ENCODE measurements around the gene ARSI. TPM values are rescaled to one million over a fixed set of nuclear protein-coding genes. Genes with fewer than 3 reads are reported as not detected.

Gene ARSI
- total RNA-seq, 1 donor from 2014 or later, result 3.5 TPM

DNA sequence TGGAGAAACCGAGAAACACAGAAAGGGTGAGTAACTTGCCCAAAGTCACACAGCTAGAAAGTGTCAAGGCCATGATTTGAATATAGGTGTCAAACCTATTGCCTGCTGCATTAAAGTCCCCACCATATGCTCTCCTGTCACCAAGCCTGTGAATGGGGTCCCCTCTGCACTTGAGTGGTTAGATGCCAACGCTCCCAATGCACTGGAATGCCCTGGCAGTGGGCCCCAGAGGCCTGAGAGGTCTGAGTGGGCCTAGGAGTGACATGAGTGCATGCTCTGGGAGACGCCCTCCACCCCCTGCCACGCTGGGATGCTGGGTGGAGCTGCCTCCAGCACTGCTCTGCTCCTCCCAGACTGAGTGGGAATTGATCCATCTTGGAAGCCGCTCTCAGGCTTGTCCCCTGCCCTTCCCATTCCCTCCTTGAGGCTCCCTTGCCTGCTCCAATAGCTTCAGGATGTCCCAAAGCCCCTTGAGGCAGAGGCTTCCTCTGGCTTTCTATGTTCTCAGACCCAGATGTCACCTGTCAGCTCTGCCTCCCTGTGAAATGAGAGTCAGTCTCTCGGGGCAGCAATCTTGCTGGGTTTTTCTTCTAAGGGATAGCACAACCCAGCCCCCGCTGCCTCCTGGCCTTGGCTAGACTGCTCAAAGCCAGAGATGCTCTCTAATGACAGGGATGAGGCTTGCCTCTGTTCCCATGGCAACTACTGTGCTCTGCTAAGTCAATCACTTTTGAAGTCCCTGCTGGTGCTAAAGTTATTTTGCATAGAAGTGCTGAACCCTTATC, 6.6 kb upstream of the ARSI start:
- ATAC-seq (no peak), DNase-seq (no peak)
- intact Hi-C loops (cut with DNase I), result no loop called here
- H3K27ac ChIP-seq, result no peak overlapping the region
- TF ChIP-seq, protein P1, sequence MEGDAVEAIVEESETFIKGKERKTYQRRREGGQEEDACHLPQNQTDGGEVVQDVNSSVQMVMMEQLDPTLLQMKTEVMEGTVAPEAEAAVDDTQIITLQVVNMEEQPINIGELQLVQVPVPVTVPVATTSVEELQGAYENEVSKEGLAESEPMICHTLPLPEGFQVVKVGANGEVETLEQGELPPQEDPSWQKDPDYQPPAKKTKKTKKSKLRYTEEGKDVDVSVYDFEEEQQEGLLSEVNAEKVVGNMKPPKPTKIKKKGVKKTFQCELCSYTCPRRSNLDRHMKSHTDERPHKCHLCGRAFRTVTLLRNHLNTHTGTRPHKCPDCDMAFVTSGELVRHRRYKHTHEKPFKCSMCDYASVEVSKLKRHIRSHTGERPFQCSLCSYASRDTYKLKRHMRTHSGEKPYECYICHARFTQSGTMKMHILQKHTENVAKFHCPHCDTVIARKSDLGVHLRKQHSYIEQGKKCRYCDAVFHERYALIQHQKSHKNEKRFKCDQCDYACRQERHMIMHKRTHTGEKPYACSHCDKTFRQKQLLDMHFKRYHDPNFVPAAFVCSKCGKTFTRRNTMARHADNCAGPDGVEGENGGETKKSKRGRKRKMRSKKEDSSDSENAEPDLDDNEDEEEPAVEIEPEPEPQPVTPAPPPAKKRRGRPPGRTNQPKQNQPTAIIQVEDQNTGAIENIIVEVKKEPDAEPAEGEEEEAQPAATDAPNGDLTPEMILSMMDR (IDR thresholded peaks at IDR 0.05), result no peak
- peaks cover 3% of the 10 kb centered on the region for H3K27me3 ChIP-seq (ENCODE audit: low read depth)
- H3K4me3 ChIP-seq, result no peak overlapping the region
- H3K9me3 ChIP-seq, result no peaks in the 10 kb centered on the region
- H3K36me3 ChIP-seq, result no peaks in the 10 kb centered on the region
- peaks cover 10% of the 10 kb centered on the region for H3K4me1 ChIP-seq

DNA sequence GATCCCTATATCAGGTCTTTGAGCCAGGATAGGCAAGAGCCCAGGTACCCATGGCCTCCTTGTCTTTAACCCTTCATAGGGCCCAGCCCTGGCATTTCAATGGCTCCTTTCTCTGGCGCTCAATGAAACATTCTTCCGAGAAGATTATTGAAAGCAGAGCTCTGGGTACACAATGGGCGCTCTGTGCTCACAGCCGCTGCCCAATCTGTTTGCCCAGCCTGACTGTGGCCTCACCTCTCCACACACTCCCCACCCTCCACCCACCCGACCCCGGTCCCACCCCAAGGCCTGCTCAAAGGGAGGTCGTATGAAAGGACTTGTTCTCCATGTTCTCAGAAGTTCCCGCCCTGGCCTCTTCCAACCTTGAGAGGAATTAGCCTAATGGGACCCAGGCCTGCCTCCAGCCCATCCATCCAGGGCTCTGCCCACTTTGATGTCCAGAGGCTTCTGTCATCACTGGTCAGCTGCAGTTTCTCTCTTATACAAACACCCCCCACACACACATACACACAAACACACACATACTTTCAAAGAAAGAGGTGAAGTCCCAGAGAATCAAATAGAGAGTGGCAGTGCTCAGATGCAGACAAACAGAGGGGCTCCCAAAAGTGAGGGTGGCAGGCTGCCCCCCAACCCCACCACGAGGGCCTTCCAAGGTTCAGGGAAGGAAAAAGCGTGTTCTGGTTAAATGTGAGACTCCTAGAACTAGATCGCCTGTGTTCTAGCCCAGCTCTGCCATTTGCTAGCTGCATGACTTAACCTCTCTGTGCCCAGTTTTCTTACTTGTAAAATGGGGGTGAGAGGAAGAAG, 5.1 kb upstream of the ARSI start:
- peaks cover 9% of the 10 kb centered on the region for H3K27me3 ChIP-seq (ENCODE audit: low read depth)
- peaks cover 15% of the 10 kb centered on the region for H3K4me1 ChIP-seq
- TF ChIP-seq, protein P1 (IDR thresholded peaks at IDR 0.05), result no peak
- no peak overlapping the region for H3K4me3 ChIP-seq
- no peaks in the 10 kb centered on the region for H3K9me3 ChIP-seq
- DNase-seq, result no peak
- H3K36me3 ChIP-seq, result no peaks in the 10 kb centered on the region
- intact Hi-C loops (cut with DNase I), result no loop called here
- no peak overlapping the region for H3K27ac ChIP-seq
- no peak for ATAC-seq

DNA sequence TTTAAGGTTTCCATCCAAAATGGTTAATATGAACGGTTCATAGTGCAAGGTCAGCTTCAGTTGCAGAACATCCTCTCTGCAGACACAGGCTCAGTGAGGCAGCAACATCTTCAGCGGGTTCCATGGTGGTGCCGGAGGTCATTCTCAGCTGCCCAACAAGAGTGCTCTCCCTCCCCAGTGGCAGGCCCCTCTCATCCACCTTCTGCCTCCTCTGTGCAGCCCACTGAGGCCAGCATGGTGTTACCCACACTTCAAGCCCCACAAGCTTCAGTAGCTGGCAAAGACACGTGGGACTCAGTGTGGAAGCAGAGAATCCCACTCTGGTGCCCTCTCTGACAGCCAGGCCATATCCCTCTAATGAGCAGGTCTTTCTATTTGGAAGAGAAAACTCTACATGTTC, 4.1 kb upstream of the ARSI start:
- Histone ChIP-seq H3K9me3 (no peaks in the 10 kb centered on the region), H3K4me3 (no peak overlapping the region), H3K27me3 (ENCODE audit: low read depth) (peaks cover 19% of the 10 kb centered on the region), H3K36me3 (no peaks in the 10 kb centered on the region), H3K4me1 (peaks cover 23% of the 10 kb centered on the region), H3K27ac (no peak overlapping the region)
- DNase-seq (no peak), ATAC-seq (no peak)
- TF ChIP-seq, protein P1 (IDR thresholded peaks at IDR 0.05), result no peak
- intact Hi-C loops (cut with DNase I), result no loop called here

DNA sequence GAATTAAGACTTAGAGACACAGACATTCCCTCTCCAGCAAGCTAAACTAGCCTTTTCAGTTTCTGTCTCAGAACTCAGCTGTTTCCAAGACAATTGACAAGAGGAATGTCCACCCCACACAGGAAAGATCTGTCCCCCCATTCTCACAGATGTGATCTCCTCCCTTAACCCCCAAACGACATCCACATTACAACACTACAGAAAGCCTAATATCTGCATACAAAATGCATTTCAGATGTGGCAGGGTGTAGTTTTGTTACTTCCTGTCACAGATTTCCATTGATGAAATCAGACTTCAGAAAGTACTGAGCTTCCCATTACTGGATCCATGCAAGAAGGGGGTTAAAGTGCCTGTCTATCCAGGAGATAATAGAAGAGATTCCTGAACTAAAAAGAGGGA, 2.9 kb upstream of the ARSI start:
- ATAC-seq, result no peak
- intact Hi-C loops (cut with DNase I), result no loop called here
- TF ChIP-seq, protein P1 (IDR thresholded peaks at IDR 0.05), result no peak
- H3K4me3 ChIP-seq, result no peak overlapping the region
- peaks cover 25% of the 10 kb centered on the region for H3K27me3 ChIP-seq (ENCODE audit: low read depth)
- H3K4me1 ChIP-seq, result peaks cover 23% of the 10 kb centered on the region
- peak overlapping the region; percentile 65 for H3K27ac ChIP-seq
- H3K36me3 ChIP-seq, result no peaks in the 10 kb centered on the region
- no peaks in the 10 kb centered on the region for H3K9me3 ChIP-seq
- no peak for DNase-seq

DNA sequence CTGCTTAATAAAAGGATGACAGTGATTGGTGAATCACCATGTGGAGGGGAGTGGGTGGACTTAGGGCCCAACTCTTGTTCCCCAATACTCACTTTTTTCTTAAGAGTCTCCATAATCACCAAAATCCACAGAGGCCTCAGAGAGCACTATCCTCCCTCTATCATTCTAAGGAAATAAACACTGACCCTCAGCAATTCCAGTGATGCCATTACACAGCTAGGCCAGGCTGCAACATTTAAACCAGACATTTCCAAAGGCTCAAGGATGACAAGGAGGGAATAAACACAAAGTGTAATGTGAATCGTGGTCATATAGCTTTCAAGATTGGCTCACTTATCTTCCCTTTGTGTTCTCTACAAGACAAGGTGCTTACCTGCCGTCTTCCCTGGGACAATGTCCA, 2.4 kb upstream of the ARSI start:
- intact Hi-C loops (cut with DNase I), result no loop called here
- no peak for DNase-seq
- no peaks in the 10 kb centered on the region for H3K36me3 ChIP-seq
- no peak for ATAC-seq
- H3K27me3 ChIP-seq (ENCODE audit: low read depth), result peaks cover 25% of the 10 kb centered on the region
- peaks cover 23% of the 10 kb centered on the region for H3K4me1 ChIP-seq
- TF ChIP-seq, protein P1 (IDR thresholded peaks at IDR 0.05), result no peak
- H3K27ac ChIP-seq, result peak overlapping the region; percentile 65
- no peaks in the 10 kb centered on the region for H3K9me3 ChIP-seq
- H3K4me3 ChIP-seq, result no peak overlapping the region
